A549 (cell line): Measurements from ENCODE around the gene RGS10.
"Not testable (repeated sequence)": the region's sequence is repeated elsewhere in the genome, so short reads cannot be mapped to it uniquely, and the experiment has no call there.

Source experiments
- CEBPB ChIP-seq, 2 experiments: fragments of >200 bp in 1 of 2; sonication (Bioruptor Twin) in 1 of 2; formaldehyde crosslinking in 1 of 2; IDR thresholded peaks; 2 replicates each; pipeline ENCODE4 v1.6.1; 2012 to 2016
- CTCF ChIP-seq: fragments of >200 bp; sonication (Bioruptor Twin); formaldehyde crosslinking; IDR thresholded peaks from 3 replicates; pipeline ENCODE4 v1.5.1; 2016

GRCh38 chr10:119532791-119533190, 9.7 kb downstream of the RGS10 start:
- not testable (repeated sequence) for TF ChIP-seq CEBPB (IDR thresholded peaks at IDR 0.05); CTCF
